ENCODE measurements around the gene CPSF4L. TPM values are rescaled to one million over a fixed set of nuclear protein-coding genes. Genes with fewer than 3 reads are reported as not detected.

The CPSF4L gene
- total RNA-seq, 1 donor from 2014 or later: not detected

GRCh38 chr17:73283841-73284282, 22.2 kb upstream of the CPSF4L start:
- no peak for TF ChIP-seq CTCF (IDR thresholded peaks at IDR 0.05)
- no peak for DNase-seq
- Histone ChIP-seq H3K36me3 (peaks cover 35% of the 10 kb centered on the region), H3K4me3 (no peak overlapping the region), H3K4me1 (peaks cover 30% of the 10 kb centered on the region), H3K27me3 (ENCODE audit: low read depth) (no peaks in the 10 kb centered on the region), H3K27ac (no peak overlapping the region), H3K9me3 (no peaks in the 10 kb centered on the region)
- no peak for ATAC-seq
- intact Hi-C loops (cut with DNase I): no loop called here

GRCh38 chr17:73283250-73283649, 21.6 kb upstream of the CPSF4L start:
- TF ChIP-seq CTCF (IDR thresholded peaks at IDR 0.05): no peak
- Histone ChIP-seq H3K27me3 (ENCODE audit: low read depth) (no peaks in the 10 kb centered on the region), H3K36me3 (peaks cover 35% of the 10 kb centered on the region), H3K4me1 (peaks cover 30% of the 10 kb centered on the region), H3K27ac (no peak overlapping the region), H3K4me3 (no peak overlapping the region), H3K9me3 (no peaks in the 10 kb centered on the region)
- DNase-seq (no peak), ATAC-seq (no peak)
- intact Hi-C loops (cut with DNase I): no loop called here

GRCh38 chr17:73282629-73283028, 20.9 kb upstream of the CPSF4L start:
- no peaks in the 10 kb centered on the region for H3K9me3 ChIP-seq
- no peak overlapping the region for H3K4me3 ChIP-seq
- H3K36me3 ChIP-seq: peaks cover 35% of the 10 kb centered on the region
- no peak overlapping the region for H3K27ac ChIP-seq
- ATAC-seq: no peak
- H3K27me3 ChIP-seq (ENCODE audit: low read depth): no peaks in the 10 kb centered on the region
- intact Hi-C loops (cut with DNase I): no loop called here
- DNase-seq: no peak
- TF ChIP-seq CTCF (IDR thresholded peaks at IDR 0.05): no peak
- peaks cover 27% of the 10 kb centered on the region for H3K4me1 ChIP-seq

- TF ChIP-seq CTCF (IDR thresholded peaks at IDR 0.05): no peak
- Histone ChIP-seq H3K4me1 (peaks cover 20% of the 10 kb centered on the region), H3K9me3 (no peaks in the 10 kb centered on the region), H3K36me3 (peaks cover 35% of the 10 kb centered on the region), H3K27ac (no peak overlapping the region), H3K4me3 (no peak overlapping the region), H3K27me3 (ENCODE audit: low read depth) (no peaks in the 10 kb centered on the region)
- intact Hi-C loops (cut with DNase I): no loop called here
- no peak for ATAC-seq
- no peak for DNase-seq
Observed at GRCh38 chr17:73281928-73282327, 20.2 kb upstream of the CPSF4L start.

- Histone ChIP-seq H3K4me3 (no peak overlapping the region), H3K36me3 (peaks cover 21% of the 10 kb centered on the region), H3K9me3 (no peaks in the 10 kb centered on the region), H3K4me1 (peaks cover 16% of the 10 kb centered on the region), H3K27me3 (ENCODE audit: low read depth) (no peaks in the 10 kb centered on the region), H3K27ac (no peak overlapping the region)
- ATAC-seq: peak in 1 of 2 donors; percentile 4
- TF ChIP-seq CTCF (IDR thresholded peaks at IDR 0.05): no peak
- DNase-seq: no peak
- intact Hi-C loops (cut with DNase I): no loop called here
Observed at GRCh38 chr17:73280191-73280590, 18.5 kb upstream of the CPSF4L start.

- DNase-seq: no peak
- Histone ChIP-seq H3K9me3 (no peaks in the 10 kb centered on the region), H3K27ac (no peak overlapping the region), H3K36me3 (peaks cover 16% of the 10 kb centered on the region), H3K4me1 (peaks cover 16% of the 10 kb centered on the region), H3K27me3 (ENCODE audit: low read depth) (no peaks in the 10 kb centered on the region), H3K4me3 (no peak overlapping the region)
- intact Hi-C loops (cut with DNase I): no loop called here
- no peak for TF ChIP-seq CTCF (IDR thresholded peaks at IDR 0.05)
- peak; percentile 5 to 16 for ATAC-seq
Observed at GRCh38 chr17:73279704-73280103, 18.0 kb upstream of the CPSF4L start.

Data from lower lobe of right lung (tissue), 2 donors.